Measurements from ENCODE around the gene GORAB. TPM values are rescaled to one million over a fixed set of nuclear protein-coding genes. Genes with fewer than 3 reads are reported as not detected.

The GORAB gene
- polyA plus RNA-seq, 1 donor from 2014 or later, result 6.6 TPM

DNA sequence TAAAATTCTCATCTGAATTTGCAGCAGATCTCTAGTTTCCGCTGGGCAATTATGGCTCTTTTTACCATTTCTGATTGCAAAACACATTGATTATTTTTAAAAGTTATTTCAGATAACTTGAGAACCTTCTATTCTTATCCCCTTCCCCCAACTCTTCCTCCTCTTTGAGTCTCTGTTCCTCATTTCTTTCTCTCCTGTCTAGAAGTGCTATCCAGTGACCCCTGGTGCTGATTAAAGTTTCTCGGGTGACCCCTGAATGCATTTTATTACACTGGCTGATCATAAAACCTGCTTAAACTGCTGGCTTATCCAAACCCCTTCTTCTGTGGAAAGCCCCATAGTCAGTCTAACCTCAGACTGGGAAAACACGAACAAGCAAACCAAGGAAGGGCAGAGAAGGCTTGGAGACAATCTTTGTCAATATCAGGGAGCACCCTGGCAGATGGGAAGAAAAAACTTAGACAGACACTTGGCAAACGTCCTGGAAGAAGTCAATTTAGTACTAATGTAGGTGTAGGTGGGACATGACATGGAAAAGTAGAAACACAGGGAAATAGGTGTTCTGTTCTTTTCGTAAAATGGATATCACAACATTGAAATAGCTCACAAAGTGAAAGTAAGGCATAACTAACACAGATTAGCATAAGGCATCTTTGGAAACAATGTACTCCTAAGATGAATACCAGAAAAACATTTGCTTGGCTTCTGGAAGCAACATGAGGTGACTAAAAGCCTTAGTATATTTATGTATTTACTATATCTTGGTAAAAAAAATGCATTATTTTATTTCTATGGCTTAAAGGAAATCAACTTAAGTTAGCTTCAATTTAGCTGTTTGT is 61.4 kb downstream of the GORAB start:
- Mint-ChIP-seq H3K27ac (no peak overlapping the region), H3K4me3 (no peak overlapping the region), H3K27me3 (peaks cover 1% of the 10 kb centered on the region), H3K4me1 (no peaks in the 10 kb centered on the region), H3K36me3 (peaks cover 2% of the 10 kb centered on the region), H3K9me3 (peaks cover 3 to 14% (median 7%) of the 10 kb centered on the region in 3 donors)

DNA sequence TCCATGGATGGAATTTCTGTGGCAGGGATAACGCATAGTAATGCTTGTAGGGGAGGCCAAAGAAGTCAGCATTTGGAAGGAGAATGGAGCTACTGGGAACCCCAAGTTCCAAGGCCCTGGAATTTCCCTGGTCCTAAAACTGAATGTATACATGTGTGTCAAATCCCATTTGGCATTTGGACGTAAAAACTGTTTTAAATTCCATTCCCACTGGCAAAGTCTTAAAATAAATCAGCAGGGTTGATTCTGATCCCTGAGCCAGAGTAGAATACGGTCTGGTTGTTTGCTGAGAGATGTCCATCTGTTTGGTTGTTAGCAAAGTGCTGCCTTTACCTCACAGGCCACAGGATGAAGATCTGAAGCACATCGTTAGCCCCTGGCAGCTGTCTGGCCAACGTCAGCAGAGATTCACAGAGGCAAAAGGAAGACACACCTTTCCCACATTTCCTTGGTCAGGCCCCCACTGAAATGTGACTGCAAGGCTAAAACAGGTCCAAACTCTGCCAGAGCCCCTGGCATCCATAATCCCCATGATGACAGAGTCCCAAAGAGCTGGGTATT is 62.2 kb downstream of the GORAB start:
- H3K9me3 Mint-ChIP-seq, result peaks cover 3 to 15% (median 7%) of the 10 kb centered on the region in 3 donors
- no peaks in the 10 kb centered on the region for H3K4me1 Mint-ChIP-seq
- H3K36me3 Mint-ChIP-seq, result no peaks in the 10 kb centered on the region
- no peak overlapping the region for H3K27ac Mint-ChIP-seq
- peaks cover 1% of the 10 kb centered on the region for H3K27me3 Mint-ChIP-seq
- H3K4me3 Mint-ChIP-seq, result no peak overlapping the region

DNA sequence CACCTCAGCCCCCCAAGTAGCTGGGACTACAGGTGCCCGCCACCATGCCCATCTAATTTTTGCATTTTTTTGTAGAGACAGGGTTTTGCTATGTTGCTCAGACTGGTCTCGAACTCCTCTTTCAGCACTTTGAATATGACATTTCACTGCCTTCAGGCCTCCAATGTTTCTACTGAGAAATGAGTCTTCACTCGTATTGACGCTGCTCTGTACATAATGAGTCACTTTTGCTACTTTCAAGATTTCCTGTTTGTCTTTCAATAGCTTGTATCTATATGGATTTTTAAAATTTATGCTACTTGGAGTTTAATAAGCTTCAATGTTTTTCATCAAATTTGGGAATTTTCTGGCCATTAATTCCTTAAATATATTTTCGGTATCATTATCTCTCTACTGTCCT is 64.7 kb downstream of the GORAB start:
- Mint-ChIP-seq H3K27ac (no peak overlapping the region), H3K4me3 (peak overlapping the region in 1 of 4 donors; percentile 15), H3K4me1 (no peaks in the 10 kb centered on the region), H3K9me3 (peaks cover 3 to 26% (median 13%) of the 10 kb centered on the region in 3 donors), H3K36me3 (no peaks in the 10 kb centered on the region), H3K27me3 (peaks cover 1% of the 10 kb centered on the region)

DNA sequence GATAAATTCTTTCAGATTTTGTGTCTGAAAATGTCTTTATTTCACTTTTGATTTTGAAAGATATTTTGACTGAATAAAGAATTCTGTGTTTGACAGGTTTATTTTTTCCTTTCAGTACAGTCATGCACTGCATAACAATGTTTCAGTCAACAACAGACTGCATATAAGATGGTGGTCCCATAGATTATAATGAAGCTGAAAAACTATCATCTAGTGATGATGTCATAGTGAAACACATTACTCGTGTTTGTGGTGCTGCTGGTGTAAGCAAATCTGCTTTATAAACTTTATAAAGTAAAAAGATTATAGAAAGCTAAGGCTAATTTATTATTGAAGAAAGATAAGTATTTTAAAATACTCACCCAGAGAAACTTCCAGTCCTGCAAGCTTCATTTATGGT is 66.7 kb downstream of the GORAB start:
- H3K4me3 Mint-ChIP-seq, result no peak overlapping the region
- H3K27me3 Mint-ChIP-seq, result peaks cover 1% of the 10 kb centered on the region
- no peaks in the 10 kb centered on the region for H3K4me1 Mint-ChIP-seq
- H3K9me3 Mint-ChIP-seq, result peaks cover 10 to 34% (median 20%) of the 10 kb centered on the region in 3 donors
- H3K27ac Mint-ChIP-seq, result no peak overlapping the region
- H3K36me3 Mint-ChIP-seq, result no peaks in the 10 kb centered on the region

DNA sequence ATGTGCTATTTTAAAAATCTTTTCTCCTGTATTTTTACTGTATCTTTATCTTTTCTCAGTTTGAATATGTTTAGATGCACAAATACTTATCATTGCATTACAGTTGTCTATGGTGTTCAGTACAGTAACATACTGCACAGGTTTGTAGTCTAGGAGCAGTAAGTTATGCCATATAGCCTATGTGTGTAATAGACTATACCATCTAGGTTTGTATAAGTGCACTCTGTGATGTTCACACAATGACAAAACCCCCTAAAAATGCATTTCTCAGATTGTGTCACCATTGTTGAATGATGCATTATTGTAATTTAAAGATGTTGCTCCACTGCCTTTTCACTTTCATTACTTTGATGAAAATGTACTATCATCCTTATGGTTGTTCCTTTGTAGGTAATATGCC is 67.1 kb downstream of the GORAB start:
- Mint-ChIP-seq H3K4me3 (peak overlapping the region in 1 of 4 donors; percentile 3), H3K36me3 (no peaks in the 10 kb centered on the region), H3K4me1 (no peaks in the 10 kb centered on the region), H3K27me3 (peaks cover 1% of the 10 kb centered on the region), H3K27ac (no peak overlapping the region), H3K9me3 (peaks cover 10 to 34% (median 20%) of the 10 kb centered on the region in 3 donors)

DNA sequence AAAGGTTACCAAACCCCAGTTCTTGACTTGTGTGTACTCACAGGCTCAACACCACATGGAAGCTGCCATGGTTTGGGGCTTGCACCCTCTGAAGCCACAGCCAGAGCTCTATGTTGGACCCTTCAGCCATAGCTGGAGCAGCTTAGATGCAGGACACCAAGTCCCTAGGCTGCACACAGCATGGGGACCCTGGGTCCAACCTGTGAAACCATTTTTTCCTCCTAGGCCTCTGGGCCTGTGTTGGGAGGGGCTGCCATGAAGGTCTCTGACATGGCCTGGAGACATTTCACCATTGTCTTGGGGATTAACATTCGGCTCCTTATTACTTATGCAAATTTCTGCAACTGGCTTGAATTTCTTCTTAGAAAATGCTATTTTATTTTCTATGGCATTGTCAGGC is 69.9 kb downstream of the GORAB start:
- no peak overlapping the region for H3K4me3 Mint-ChIP-seq
- no peaks in the 10 kb centered on the region for H3K36me3 Mint-ChIP-seq
- H3K27me3 Mint-ChIP-seq, result no peaks in the 10 kb centered on the region
- H3K9me3 Mint-ChIP-seq, result peaks cover 9 to 30% (median 18%) of the 10 kb centered on the region in 3 donors
- no peak overlapping the region for H3K27ac Mint-ChIP-seq
- no peaks in the 10 kb centered on the region for H3K4me1 Mint-ChIP-seq

Other genes with a start within 250 kb of the GORAB start
- not detected for gene PRRX1, start 132.0 kb downstream of the GORAB start, polyA plus RNA-seq